ENCODE measurements around the gene DBF4B.

The DBF4B gene

DNA sequence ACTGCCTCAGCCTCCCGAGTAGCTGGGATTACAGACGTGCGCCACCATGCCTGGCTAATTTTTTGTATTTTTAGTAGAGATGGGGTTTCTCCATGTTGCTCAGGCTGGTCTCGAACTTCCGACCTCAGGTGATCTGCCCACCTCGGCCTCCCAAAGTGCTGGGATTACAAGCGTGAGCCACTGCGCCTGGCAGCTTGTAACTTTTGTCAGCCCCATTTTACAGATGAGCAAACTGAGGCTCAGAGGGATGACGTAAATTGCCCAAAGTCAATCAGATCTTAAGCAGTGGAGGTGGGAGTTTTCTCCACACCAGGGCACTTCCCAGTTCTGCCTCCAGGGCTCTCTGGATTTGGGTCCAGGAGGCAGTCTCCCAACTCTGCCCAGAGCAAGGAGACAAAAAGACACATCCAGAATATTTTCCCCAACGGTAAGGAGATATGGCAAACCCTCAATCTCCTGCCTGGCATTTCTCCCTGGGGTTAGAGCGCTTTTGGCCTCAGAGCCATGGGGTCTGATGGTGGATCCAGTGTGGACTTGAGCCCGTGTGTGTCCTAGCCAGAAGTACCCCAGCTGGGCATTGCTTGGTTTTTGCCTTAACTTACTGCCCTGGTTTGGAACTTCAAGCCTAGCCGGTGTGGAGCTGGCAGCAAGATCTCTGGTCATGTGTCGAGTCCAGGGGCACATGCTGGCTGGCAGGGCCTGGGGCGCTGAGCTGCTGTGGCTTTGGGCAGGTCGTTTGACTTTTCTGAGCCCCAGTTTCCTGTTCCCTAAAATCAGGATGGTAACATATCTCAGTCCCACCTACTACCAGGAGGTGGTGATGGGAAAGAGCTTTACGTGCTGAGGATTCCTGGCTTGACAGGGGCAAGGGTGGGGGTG is 53.7 kb downstream of the DBF4B start:
- TF ChIP-seq, protein P1, sequence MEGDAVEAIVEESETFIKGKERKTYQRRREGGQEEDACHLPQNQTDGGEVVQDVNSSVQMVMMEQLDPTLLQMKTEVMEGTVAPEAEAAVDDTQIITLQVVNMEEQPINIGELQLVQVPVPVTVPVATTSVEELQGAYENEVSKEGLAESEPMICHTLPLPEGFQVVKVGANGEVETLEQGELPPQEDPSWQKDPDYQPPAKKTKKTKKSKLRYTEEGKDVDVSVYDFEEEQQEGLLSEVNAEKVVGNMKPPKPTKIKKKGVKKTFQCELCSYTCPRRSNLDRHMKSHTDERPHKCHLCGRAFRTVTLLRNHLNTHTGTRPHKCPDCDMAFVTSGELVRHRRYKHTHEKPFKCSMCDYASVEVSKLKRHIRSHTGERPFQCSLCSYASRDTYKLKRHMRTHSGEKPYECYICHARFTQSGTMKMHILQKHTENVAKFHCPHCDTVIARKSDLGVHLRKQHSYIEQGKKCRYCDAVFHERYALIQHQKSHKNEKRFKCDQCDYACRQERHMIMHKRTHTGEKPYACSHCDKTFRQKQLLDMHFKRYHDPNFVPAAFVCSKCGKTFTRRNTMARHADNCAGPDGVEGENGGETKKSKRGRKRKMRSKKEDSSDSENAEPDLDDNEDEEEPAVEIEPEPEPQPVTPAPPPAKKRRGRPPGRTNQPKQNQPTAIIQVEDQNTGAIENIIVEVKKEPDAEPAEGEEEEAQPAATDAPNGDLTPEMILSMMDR (IDR thresholded peaks at IDR 0.05; ENCODE audit: low read depth, low read length, missing control alignments), result no peak
- DNase-seq (ENCODE audit: low read depth), result no peak

DNA sequence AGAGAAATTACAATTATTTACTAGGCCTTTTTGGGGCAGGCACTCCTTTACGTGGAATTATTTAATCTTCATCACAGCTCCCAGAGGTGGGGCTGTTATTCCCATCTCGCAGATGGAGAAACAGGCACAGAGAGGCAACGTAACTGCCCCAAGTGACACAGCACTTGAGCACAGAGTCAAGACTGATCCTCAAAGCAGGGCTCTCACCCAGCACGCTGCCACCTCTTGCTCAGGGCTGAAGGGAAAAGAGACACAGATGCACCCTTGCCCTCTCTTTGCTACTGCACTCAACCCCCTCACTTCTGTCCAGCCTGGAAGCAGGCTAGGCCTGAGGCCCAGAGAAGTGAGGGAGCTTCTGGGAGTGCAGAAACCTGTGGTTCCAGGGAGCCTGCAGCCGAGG is 54.7 kb downstream of the DBF4B start:
- no peak overlapping the region for H3K4me3 ChIP-seq (ENCODE audit: low read depth, low read length)
- no peak for DNase-seq (ENCODE audit: low read depth)
- TF ChIP-seq, protein P1 (IDR thresholded peaks at IDR 0.05; ENCODE audit: low read depth, low read length, missing control alignments), result no peak

More for the DNA sequence above, 53.7 kb downstream of the DBF4B start:
- no peak overlapping the region for H3K4me3 ChIP-seq (ENCODE audit: low read depth, low read length)

DNA sequence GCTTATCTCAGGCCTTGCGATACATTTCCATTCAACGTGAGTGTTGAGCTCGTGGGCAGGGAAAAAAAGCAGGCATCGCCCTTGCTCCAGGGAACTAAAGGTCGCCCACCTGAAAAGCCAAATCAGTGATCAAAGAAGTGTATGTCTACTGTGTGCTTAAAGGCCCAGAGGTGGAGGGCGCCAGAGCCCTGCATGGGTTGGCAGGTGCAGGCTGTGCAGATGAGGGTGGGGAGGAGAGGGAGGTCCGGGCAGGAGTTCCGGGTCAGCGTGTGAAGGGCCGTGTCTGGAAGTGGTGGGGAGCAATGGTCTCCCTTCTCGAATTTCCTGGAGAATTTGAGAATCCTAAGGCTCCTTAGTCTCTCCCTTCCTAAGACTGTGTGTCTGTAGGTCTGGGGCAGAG is 57.5 kb downstream of the DBF4B start:
- H3K4me3 ChIP-seq (ENCODE audit: low read depth, low read length), result no peak overlapping the region
- no peak for DNase-seq (ENCODE audit: low read depth)
- TF ChIP-seq, protein P1 (IDR thresholded peaks at IDR 0.05; ENCODE audit: low read depth, low read length, missing control alignments), result no peak

DNA sequence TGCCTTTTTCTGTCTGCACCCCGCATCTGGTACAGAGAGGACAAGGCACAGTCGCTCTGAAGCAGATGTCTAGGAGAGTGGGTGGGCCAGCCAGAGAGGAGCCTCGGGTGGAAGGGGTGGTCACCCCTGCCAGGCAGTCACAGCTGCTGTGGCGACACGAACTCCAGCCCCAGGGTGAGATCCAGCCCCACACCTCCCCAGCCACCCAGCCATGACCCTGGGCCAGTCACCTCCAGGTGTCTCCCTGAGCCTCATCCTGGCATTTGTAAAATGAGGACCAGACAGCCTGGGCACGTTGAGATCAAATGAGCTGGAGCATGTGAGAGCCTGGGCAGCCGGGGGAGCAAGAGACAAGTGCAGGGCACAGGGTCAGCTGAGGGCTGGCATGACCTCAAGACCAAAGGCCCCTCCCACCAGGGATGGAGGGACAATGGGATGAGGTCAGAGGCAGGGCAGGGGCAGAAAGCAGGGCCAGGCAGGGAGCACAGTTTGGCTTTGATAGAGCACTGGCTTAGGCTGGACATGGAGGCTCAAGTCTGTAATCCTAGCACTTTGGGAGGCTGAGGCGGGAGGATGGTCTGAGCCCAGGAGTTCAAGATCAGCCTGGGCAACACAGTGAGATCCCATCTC is 58.1 kb downstream of the DBF4B start:
- DNase-seq (ENCODE audit: low read depth), result no peak
- H3K4me3 ChIP-seq (ENCODE audit: low read depth, low read length), result no peak overlapping the region
- TF ChIP-seq, protein P1 (IDR thresholded peaks at IDR 0.05; ENCODE audit: low read depth, low read length, missing control alignments), result no peak

DNA sequence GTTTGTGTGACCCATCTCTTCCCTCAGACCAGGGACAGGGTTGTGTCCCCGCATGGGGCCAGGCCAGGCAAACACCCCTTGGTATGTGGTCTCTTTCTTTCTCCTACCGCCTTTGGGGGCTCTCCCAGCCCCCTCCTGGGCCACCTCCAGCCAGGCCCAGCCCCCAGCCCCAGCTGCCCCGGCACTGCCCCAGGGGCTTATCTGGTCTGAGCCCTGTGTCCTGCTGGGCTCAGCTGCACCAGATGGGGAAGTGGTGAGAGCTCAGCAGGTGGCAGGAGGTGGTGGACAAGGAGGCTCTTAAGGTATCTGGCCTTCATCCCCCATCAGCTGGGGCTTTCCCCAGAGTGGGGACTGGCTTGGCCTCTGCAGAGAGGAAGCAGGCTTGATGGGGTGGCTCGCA is 59.0 kb downstream of the DBF4B start:
- DNase-seq (ENCODE audit: low read depth), result no peak
- no peak overlapping the region for H3K4me3 ChIP-seq (ENCODE audit: low read depth, low read length)
- TF ChIP-seq, protein P1 (IDR thresholded peaks at IDR 0.05; ENCODE audit: low read depth, low read length, missing control alignments), result no peak

DNA sequence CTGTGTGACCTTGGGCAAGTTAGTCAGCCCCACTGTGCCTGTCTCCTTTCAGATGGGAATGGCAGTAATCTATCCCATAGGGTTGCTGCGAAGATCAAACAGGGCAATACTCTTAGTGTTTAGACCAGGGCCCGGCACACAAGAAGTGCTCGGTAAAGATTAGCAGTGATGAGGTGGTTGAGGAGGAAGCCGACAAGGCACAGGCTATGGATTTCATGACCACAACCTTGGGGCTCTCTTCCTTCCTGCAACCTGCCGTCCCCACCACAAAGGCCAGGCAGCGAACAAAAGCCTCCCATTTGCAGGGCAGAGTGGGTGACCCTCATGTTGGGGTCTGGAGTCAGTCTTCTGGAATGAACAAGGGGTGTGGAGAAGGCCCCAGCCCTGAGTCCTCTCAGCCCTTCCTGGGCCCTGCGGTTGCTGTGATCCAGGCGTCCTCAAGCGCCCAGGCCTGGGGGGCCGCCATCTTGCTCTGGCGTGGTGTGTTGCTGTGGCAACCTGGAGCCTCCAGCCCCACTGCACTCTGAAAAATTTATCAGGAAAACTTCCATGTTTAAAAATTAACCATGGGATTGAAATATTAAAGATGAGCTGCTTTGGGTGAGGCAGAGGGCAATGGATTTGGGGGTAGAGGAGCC is 60.2 kb downstream of the DBF4B start:
- H3K4me3 ChIP-seq (ENCODE audit: low read depth, low read length), result no peak overlapping the region
- TF ChIP-seq, protein P1 (IDR thresholded peaks at IDR 0.05; ENCODE audit: low read depth, low read length, missing control alignments), result no peak
- no peak for DNase-seq (ENCODE audit: low read depth)
